ENCODE measurements around the gene ASPSCR1. TPM values are rescaled to one million over a fixed set of nuclear protein-coding genes. Genes with fewer than 3 reads are reported as not detected.

ASPSCR1 gene
- total and polyA plus RNA-seq, 9 of the 15 experiments (the other 6 are each of a cell fraction or from before 2014, with no cell fraction given): 0.90 to 36.9 (median 11.6) TPM

GRCh38 chr17:81931557-81932332 is 45.7 kb upstream of the ASPSCR1 start (continued):
- TF ChIP-seq PYGO2 (tag; IDR thresholded peaks at IDR 0.05): no peak
- TF ChIP-seq E2F5 (CRISPR knock-in tag; IDR thresholded peaks at IDR 0.05): no peak
- no peak for TF ChIP-seq SIN3A (IDR thresholded peaks at IDR 0.05; ENCODE audit: borderline replicate concordance in 2 of 2, control insufficient read depth in 1 of 2, low read depth in 2 of 2, low read length in 2 of 2)
- TF ChIP-seq ZNF609 (CRISPR knock-in tag; IDR thresholded peaks at IDR 0.05; ENCODE audit: borderline replicate concordance): no peak
- no peak for TF ChIP-seq ZNF766 (CRISPR knock-in tag; conservative IDR thresholded peaks at IDR 0.05)
- TF ChIP-seq GATAD2A (IDR thresholded peaks at IDR 0.05): no peak
- TF ChIP-seq ZBTB8A (IDR thresholded peaks at IDR 0.05; ENCODE audit: partially characterized antibody): no peak

All from K562 (cell line).